IMR-90 (cell line): Measurements from ENCODE around the gene FRMPD4. TPM values are rescaled to one million over a fixed set of nuclear protein-coding genes. Genes with fewer than 3 reads are reported as not detected.

Experiments
- ATAC-seq: fragments of 200-7000 bp; cut with Tn5 transposase; 2 replicates; pipeline ENCODE4 v1.9.1; 2020; ENCODE audit warnings: low read depth, mild to moderate bottlenecking, moderate library complexity
- BruUV-seq: library from RNA; stranded (reverse); fragments of 400-500 nt; replicated peaks from 2 replicates; lab custom pipeline; 2021; lab: Mats Ljungman, UMichigan
- CTCF ChIA-PET: fragments of 300-600 bp; formaldehyde crosslinking; extraction: SDS; loops from one replicate; lab custom pipeline; 2021; ENCODE audit warnings: antibody characterized with exemption; lab: Yijun Ruan, JAX
- POLR2A ChIA-PET: fragments of 300-600 bp; sonication (Branson Sonifier 250); formaldehyde crosslinking; loops from one replicate; lab custom pipeline; 2022; ENCODE audit warnings: antibody characterized with exemption; ENCODE audit not compliant: unreplicated experiment; lab: Charles Lee
- DNase-seq: peaks from one replicate; pipeline ENCODE4 v3.0.0; 2013
- H2AFZ ChIP-seq: replicated peaks from 2 replicates; pipeline ENCODE3; 2013; ENCODE audit warnings: low read length, mild to moderate bottlenecking; ENCODE audit not compliant: poor library complexity
- H2AK5ac ChIP-seq: 2 replicates; pipeline ENCODE4 v1.6.1; 2013; ENCODE audit warnings: low read depth, low read length, inconsistent platforms
- H2AK9ac ChIP-seq: replicated peaks from 2 replicates; pipeline ENCODE3; 2013; ENCODE audit warnings: mild to moderate bottlenecking, low read depth, low read length, moderate library complexity; ENCODE audit not compliant: poor library complexity
- H2BK120ac ChIP-seq: 2 replicates; pipeline ENCODE4 v1.6.1; 2013; ENCODE audit warnings: low read depth, low read length, inconsistent platforms
- H2BK15ac ChIP-seq: 3 replicates; pipeline ENCODE4 v1.6.1; 2013; ENCODE audit warnings: low read depth, low read length, inconsistent platforms
- H2BK20ac ChIP-seq: 2 replicates; pipeline ENCODE4 v1.6.1; 2013; ENCODE audit warnings: low read depth, mild to moderate bottlenecking, inconsistent platforms, low read length, moderate library complexity
- H2BK5ac ChIP-seq: 2 replicates; pipeline ENCODE4 v1.6.1; 2013; ENCODE audit warnings: mild to moderate bottlenecking, low read depth, low read length, inconsistent platforms; ENCODE audit not compliant: poor library complexity, severe bottlenecking
- H3K14ac ChIP-seq: replicated peaks from 2 replicates; pipeline ENCODE4 v1.6.1; 2013; ENCODE audit warnings: low read depth, low read length, inconsistent platforms
- H3K18ac ChIP-seq: 2 replicates; pipeline ENCODE4 v1.6.1; 2013; ENCODE audit warnings: low read depth, low read length, control low read depth
- H3K23ac ChIP-seq: 2 replicates; pipeline ENCODE4 v1.6.1; 2013; ENCODE audit warnings: low read depth, low read length, inconsistent platforms
- H3K27ac ChIP-seq: 2 replicates; pipeline ENCODE4 v1.5.1; 2013; ENCODE audit warnings: mild to moderate bottlenecking, control low read depth, low read length; ENCODE audit not compliant: insufficient read depth
- H3K27me3 ChIP-seq: 2 replicates; pipeline ENCODE4 v1.6.1; 2013; ENCODE audit warnings: low read length; ENCODE audit not compliant: control insufficient read depth, insufficient read depth
- H3K36me3 ChIP-seq: 2 replicates; pipeline ENCODE4 v1.6.1; 2013; ENCODE audit warnings: low read length, mixed read lengths; ENCODE audit not compliant: control insufficient read depth, insufficient read depth
- H3K4ac ChIP-seq: 2 replicates; pipeline ENCODE4 v1.6.1; 2013; ENCODE audit warnings: low read depth, low read length, inconsistent platforms
- H3K4me1 ChIP-seq: 2 replicates; pipeline ENCODE4 v1.6.1; 2013; ENCODE audit warnings: low read length, mixed read lengths; ENCODE audit not compliant: control insufficient read depth, insufficient read depth
- H3K4me2 ChIP-seq: 2 replicates; pipeline ENCODE4 v1.6.1; 2013; ENCODE audit warnings: low read depth, mild to moderate bottlenecking, control low read depth, low read length, moderate library complexity
- H3K4me3 ChIP-seq: 2 replicates; pipeline ENCODE4 v1.5.1; 2013; ENCODE audit warnings: low read depth, mild to moderate bottlenecking, control low read depth, low read length, moderate library complexity; ENCODE audit not compliant: insufficient read depth
- H3K56ac ChIP-seq: 2 replicates; pipeline ENCODE4 v1.6.1; 2013; ENCODE audit warnings: low read length, inconsistent platforms; ENCODE audit not compliant: insufficient read depth; ENCODE audit errors: extremely low read depth
- H3K79me1 ChIP-seq, 2 experiments: 2 replicates each; pipeline ENCODE4 v1.6.1; 2013; ENCODE audit warnings: low read length in 2 of 2, inconsistent platforms in 1 of 2, low read depth in 1 of 2
- H3K9ac ChIP-seq: 2 replicates; pipeline ENCODE4 v1.6.1; 2013; ENCODE audit warnings: low read depth, low read length, control low read depth
- H3K9me1 ChIP-seq: 2 replicates; pipeline ENCODE4 v1.6.1; 2013; ENCODE audit warnings: low read length, inconsistent platforms; ENCODE audit not compliant: insufficient read depth
- H3K9me3 ChIP-seq: 2 replicates; pipeline ENCODE4 v1.6.1; 2013; ENCODE audit warnings: low read length; ENCODE audit not compliant: control insufficient read depth, insufficient read depth
- H4K20me1 ChIP-seq: 2 replicates; pipeline ENCODE4 v1.6.1; 2013; ENCODE audit warnings: low read length, inconsistent platforms; ENCODE audit not compliant: insufficient read depth
- H4K5ac ChIP-seq: 2 replicates; pipeline ENCODE4 v1.6.1; 2013; ENCODE audit warnings: mild to moderate bottlenecking, low read depth, low read length, control low read depth
- H4K8ac ChIP-seq, 2 experiments: 2 replicates each; pipeline ENCODE4 v1.6.1; 2013; ENCODE audit warnings: low read depth in 2 of 2, low read length in 2 of 2, control low read depth in 1 of 2, inconsistent platforms in 1 of 2
- H4K91ac ChIP-seq: 2 replicates; pipeline ENCODE4 v1.6.1; 2013; ENCODE audit warnings: low read depth, low read length, inconsistent platforms; ENCODE audit not compliant: insufficient read depth
- BHLHE40 ChIP-seq: fragments of 150-350 bp; IDR thresholded peaks from 2 replicates; pipeline ENCODE4 v1.6.1; 2016; ENCODE audit warnings: mild to moderate bottlenecking, low read depth, low read length
- CEBPB ChIP-seq: IDR thresholded peaks from 2 replicates; pipeline ENCODE4 v1.6.1; 2012; ENCODE audit warnings: low read depth, low read length, improper control_type of control experiment
- CHD1 ChIP-seq: IDR thresholded peaks from 2 replicates; pipeline ENCODE4 v1.6.1; 2012; ENCODE audit warnings: low read depth, low read length, improper control_type of control experiment
- CTCF ChIP-seq: conservative IDR thresholded peaks from 2 replicates; pipeline ENCODE4 v1.5.1; 2012; ENCODE audit warnings: mild to moderate bottlenecking, low read depth, low read length, improper control_type of control experiment
- FOS ChIP-seq: fragments of 150-350 bp; IDR thresholded peaks from 2 replicates; pipeline ENCODE4 v1.6.1; 2016; ENCODE audit warnings: low read depth, low read length
- MAFK ChIP-seq: IDR thresholded peaks from 2 replicates; pipeline ENCODE4 v1.6.1; 2012; ENCODE audit warnings: low read depth, low read length, improper control_type of control experiment
- MAZ ChIP-seq: IDR thresholded peaks from 2 replicates; pipeline ENCODE4 v1.6.1; 2012; ENCODE audit warnings: low read depth, mild to moderate bottlenecking, low read length, improper control_type of control experiment, moderate library complexity, borderline replicate concordance
- MXI1 ChIP-seq: IDR thresholded peaks from 2 replicates; pipeline ENCODE4 v1.6.1; 2012; ENCODE audit warnings: low read depth, mild to moderate bottlenecking, low read length, moderate library complexity, borderline replicate concordance
- NFE2L2 ChIP-seq: fragments of 150-350 bp; IDR thresholded peaks from 2 replicates; pipeline ENCODE4 v1.6.1; 2016; ENCODE audit warnings: low read depth, mild to moderate bottlenecking, low read length
- POLR2A ChIP-seq: IDR thresholded peaks from 2 replicates; pipeline ENCODE4 v1.6.1; 2012; ENCODE audit warnings: mild to moderate bottlenecking, low read depth, low read length
- RAD21 ChIP-seq: IDR thresholded peaks from 2 replicates; pipeline ENCODE4 v1.6.1; 2012; ENCODE audit warnings: low read length, improper control_type of control experiment
- RCOR1 ChIP-seq: IDR thresholded peaks from 2 replicates; pipeline ENCODE4 v1.6.1; 2012; ENCODE audit warnings: mild to moderate bottlenecking, low read length, improper control_type of control experiment; ENCODE audit not compliant: insufficient replicate concordance
- RFX5 ChIP-seq: IDR thresholded peaks from 2 replicates; pipeline ENCODE4 v1.8.0; 2012; ENCODE audit warnings: low read depth, mild to moderate bottlenecking, low read length, moderate library complexity
- SMC3 ChIP-seq: fragments of 150-350 bp; IDR thresholded peaks from 2 replicates; pipeline ENCODE4 v1.6.1; 2016; ENCODE audit warnings: low read depth, mild to moderate bottlenecking, antibody characterized with exemption, low read length, moderate library complexity
- WGBS, 2 experiments: methylation state at CpG; one replicate each; pipeline versions ENCODE4 v1.1.5 to v1.1.7; 2013; ENCODE audit warnings: missing lambda C conversion rate in 2 of 2; ENCODE audit not compliant: insufficient read length in 1 of 2; ENCODE audit errors: extremely low coverage in 2 of 2; 5-methylcytosine and 5-hydroxymethylcytosine counted together
- dilution Hi-C: fragments of 300-500 bp; cut with HindIII; formaldehyde crosslinking; loops from one replicate; pipeline ENCODE4 v1.14.3; 2018; ENCODE audit warnings: low sequenced_read_pairs; ENCODE audit not compliant: unreplicated experiment
- in situ Hi-C: fragments of 300-500 bp; cut with MboI; formaldehyde crosslinking; loops from 3 replicates; pipeline ENCODE4 v1.14.3; 2019; ENCODE audit warnings: low sequenced_read_pairs, inconsistent platforms, mixed read lengths
- intact Hi-C: fragments of 100-400 bp; cut with micrococcal nuclease; formaldehyde crosslinking; loops from 2 replicates; pipeline ENCODE4 v1.10.0; 2022
- polyA plus RNA-seq, 3 experiments: library from polyadenylated mRNA; depleted of rRNA; stranded (reverse); fragments of >200 nt; gene quantifications; 2 replicates each; pipeline ENCODE4 v1.2.3, GENCODE V29; 2012; ENCODE audit warnings: low replicate concordance in 1 of 3
- total RNA-seq: library from RNA; depleted of rRNA; stranded (reverse); fragments of >200 nt; gene quantifications from 2 replicates; pipeline ENCODE4 v1.2.3, GENCODE V29; 2012
- TF ChIP-seq, protein P1 (sequence below): fragments of 150-350 bp; IDR thresholded peaks from 2 replicates; pipeline ENCODE4 v1.6.1; 2017; ENCODE audit warnings: mild to moderate bottlenecking, antibody characterized with exemption, low read length, low read depth
- TF ChIP-seq, protein P2 (sequence below): fragments of 150-350 bp; IDR thresholded peaks from 2 replicates; pipeline ENCODE4 v1.6.1; 2016; ENCODE audit warnings: low read depth, mild to moderate bottlenecking, low read length, moderate library complexity, borderline replicate concordance

FRMPD4 gene
- total and polyA plus RNA-seq, 2 of the 4 experiments (the other 2 are of a cell fraction) = 0.53 to 1.1 TPM

- WGBS, 2 experiments = no CpG with 5 or more reads among the region's 3 CpGs
Measured at GRCh38 chrX:12332786-12333347, 194.6 kb downstream of the FRMPD4 start.

More at GRCh38 chrX:12332786-12333347, 194.6 kb downstream of the FRMPD4 start:
- H4K8ac ChIP-seq = no peak overlapping the region
- DNase-seq (no peak), ATAC-seq (no peak)
- dilution Hi-C loops (no loop called here), in situ Hi-C loops (no loop called here), intact Hi-C loops (no loop called here)
- H2BK20ac ChIP-seq = no peak overlapping the region
- H3K9ac ChIP-seq = no peak overlapping the region
- H3K18ac ChIP-seq = no peak overlapping the region
- no peak overlapping the region for H3K56ac ChIP-seq
- no peaks in the 10 kb centered on the region for H3K79me1 ChIP-seq
- H3K4ac ChIP-seq = no peak overlapping the region
- H4K91ac ChIP-seq = no peak overlapping the region
- no peaks in the 10 kb centered on the region for H3K27me3 ChIP-seq
- H4K20me1 ChIP-seq = no peaks in the 10 kb centered on the region
- no peak overlapping the region for H2AK5ac ChIP-seq
- H3K9me3 ChIP-seq = no peaks in the 10 kb centered on the region
- peaks cover 2% of the 10 kb centered on the region; the same call in 1 of the 2 replicates for H3K9me1 ChIP-seq
- ChIA-PET POLR2A (no interaction called here), CTCF (no interaction called here)
- H3K4me3 ChIP-seq = no peak overlapping the region
- no peak overlapping the region for H2BK5ac ChIP-seq
- H3K14ac ChIP-seq = no peak overlapping the region
- no TSS peak for BruUV-seq
- no peaks in the 10 kb centered on the region for H3K4me1 ChIP-seq
- no peaks in the 10 kb centered on the region for H3K36me3 ChIP-seq
- no peak overlapping the region for H3K27ac ChIP-seq
- no peak overlapping the region for H3K4me2 ChIP-seq
- H3K23ac ChIP-seq = no peak overlapping the region
- H4K5ac ChIP-seq = no peak overlapping the region
- H2AK9ac ChIP-seq = no peak overlapping the region
- no peak overlapping the region for H2BK15ac ChIP-seq
- H2AFZ ChIP-seq = no peak overlapping the region
- H2BK120ac ChIP-seq = no peak overlapping the region
- TF ChIP-seq MAFK = no peak
- no peak for TF ChIP-seq RFX5
- TF ChIP-seq CTCF = no peak
- no peak for TF ChIP-seq NFE2L2
- TF ChIP-seq RCOR1 = no peak
- TF ChIP-seq CEBPB = no peak
- TF ChIP-seq RAD21 = no peak
- no peak for TF ChIP-seq MXI1
- no peak for TF ChIP-seq BHLHE40
- no peak for TF ChIP-seq CHD1
- TF ChIP-seq FOS = no peak
- TF ChIP-seq MAZ = no peak
- TF ChIP-seq POLR2A = no peak
- TF ChIP-seq SMC3 = no peak
- TF ChIP-seq, protein P1, sequence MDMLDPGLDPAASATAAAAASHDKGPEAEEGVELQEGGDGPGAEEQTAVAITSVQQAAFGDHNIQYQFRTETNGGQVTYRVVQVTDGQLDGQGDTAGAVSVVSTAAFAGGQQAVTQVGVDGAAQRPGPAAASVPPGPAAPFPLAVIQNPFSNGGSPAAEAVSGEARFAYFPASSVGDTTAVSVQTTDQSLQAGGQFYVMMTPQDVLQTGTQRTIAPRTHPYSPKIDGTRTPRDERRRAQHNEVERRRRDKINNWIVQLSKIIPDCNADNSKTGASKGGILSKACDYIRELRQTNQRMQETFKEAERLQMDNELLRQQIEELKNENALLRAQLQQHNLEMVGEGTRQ = no peak
- TF ChIP-seq, protein P2, sequence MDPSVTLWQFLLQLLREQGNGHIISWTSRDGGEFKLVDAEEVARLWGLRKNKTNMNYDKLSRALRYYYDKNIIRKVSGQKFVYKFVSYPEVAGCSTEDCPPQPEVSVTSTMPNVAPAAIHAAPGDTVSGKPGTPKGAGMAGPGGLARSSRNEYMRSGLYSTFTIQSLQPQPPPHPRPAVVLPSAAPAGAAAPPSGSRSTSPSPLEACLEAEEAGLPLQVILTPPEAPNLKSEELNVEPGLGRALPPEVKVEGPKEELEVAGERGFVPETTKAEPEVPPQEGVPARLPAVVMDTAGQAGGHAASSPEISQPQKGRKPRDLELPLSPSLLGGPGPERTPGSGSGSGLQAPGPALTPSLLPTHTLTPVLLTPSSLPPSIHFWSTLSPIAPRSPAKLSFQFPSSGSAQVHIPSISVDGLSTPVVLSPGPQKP = no peak
